ENCODE data around the gene ODC1. TPM values are rescaled to one million over a fixed set of nuclear protein-coding genes. Genes with fewer than 3 reads are reported as not detected.

ODC1 gene
- total RNA-seq, 1 donor from 2014 or later: 52.8 TPM

GRCh38 chr2:10417551-10418335 lies 30.4 kb downstream of the ODC1 start:
- intact Hi-C loops (cut with micrococcal nuclease): no loop called here

- intact Hi-C loops (cut with micrococcal nuclease): no loop called here
Measured at GRCh38 chr2:10415640-10416039, 32.5 kb downstream of the ODC1 start.

- intact Hi-C loops (cut with micrococcal nuclease): no loop called here
Measured at GRCh38 chr2:10415048-10415447, 33.1 kb downstream of the ODC1 start.

GRCh38 chr2:10414591-10414990 lies 33.5 kb downstream of the ODC1 start:
- intact Hi-C loops (cut with micrococcal nuclease): no loop called here

- intact Hi-C loops (cut with micrococcal nuclease): no loop called here
Measured at GRCh38 chr2:10413991-10414451, 34.1 kb downstream of the ODC1 start.

- intact Hi-C loops (cut with micrococcal nuclease): no loop called here
Measured at GRCh38 chr2:10413503-10413902, 34.6 kb downstream of the ODC1 start.

GRCh38 chr2:10412380-10412779 lies 35.7 kb downstream of the ODC1 start:
- intact Hi-C loops (cut with micrococcal nuclease): no loop called here

GRCh38 chr2:10411557-10411956 lies 36.6 kb downstream of the ODC1 start:
- intact Hi-C loops (cut with micrococcal nuclease): no loop called here

GRCh38 chr2:10410823-10411437 lies 37.2 kb downstream of the ODC1 start:
- intact Hi-C loops (cut with micrococcal nuclease): no loop called here

GRCh38 chr2:10410001-10410822 lies 37.9 kb downstream of the ODC1 start:
- intact Hi-C loops (cut with micrococcal nuclease): no loop called here

- intact Hi-C loops (cut with micrococcal nuclease): loop anchor here (1.0 to 5.0 kb wide), 14 partner anchors 23 to 403 kb away; partner anchors contain the start of genes HPCAL1, ODC1 and PDIA6
Measured at GRCh38 chr2:10408649-10409579, 39.2 kb downstream of the ODC1 start.

GRCh38 chr2:10407841-10408648 lies 40.1 kb downstream of the ODC1 start:
- intact Hi-C loops (cut with micrococcal nuclease): loop anchor here (1.0 to 5.0 kb wide), 7 partner anchors 24 to 404 kb away; partner anchors contain the start of genes HPCAL1, ODC1 and PDIA6

GRCh38 chr2:10407432-10407831 lies 40.7 kb downstream of the ODC1 start:
- intact Hi-C loops (cut with micrococcal nuclease): loop anchor here (5.0 kb wide), 1 partner anchor 405 kb away; the partner anchor contains the start of gene PDIA6

- intact Hi-C loops (cut with micrococcal nuclease): loop anchor here (5.0 kb wide), 1 partner anchor 406 kb away; the partner anchor contains the start of gene PDIA6
Measured at GRCh38 chr2:10406491-10407188, 41.5 kb downstream of the ODC1 start.

GRCh38 chr2:10406016-10406415 lies 42.1 kb downstream of the ODC1 start:
- intact Hi-C loops (cut with micrococcal nuclease): loop anchor here (5.0 kb wide), 1 partner anchor 406 kb away; the partner anchor contains the start of gene PDIA6

- intact Hi-C loops (cut with micrococcal nuclease): loop anchor here (5.0 kb wide), 1 partner anchor 407 kb away; the partner anchor contains the start of gene PDIA6
Measured at GRCh38 chr2:10405448-10405847, 42.7 kb downstream of the ODC1 start.

GRCh38 chr2:10404324-10405143 lies 43.6 kb downstream of the ODC1 start:
- intact Hi-C loops (cut with micrococcal nuclease): loop anchor here (5.0 kb wide), 1 partner anchor 408 kb away; the partner anchor contains the start of gene PDIA6

All from T-helper 1 cell treated with Interleukin-12 subunit alpha and Interleukin-12 subunit beta and Interleukin-4 antibody, amounts not matched to agents 30 ng/mL and 1 ng/mL, for 36 hours (primary cell).